ENCODE measurements around the gene PHC1.
"Not testable (repeated sequence)": the region's sequence is repeated elsewhere in the genome, so short reads cannot be mapped to it uniquely, and the experiment has no call there.

DNA sequence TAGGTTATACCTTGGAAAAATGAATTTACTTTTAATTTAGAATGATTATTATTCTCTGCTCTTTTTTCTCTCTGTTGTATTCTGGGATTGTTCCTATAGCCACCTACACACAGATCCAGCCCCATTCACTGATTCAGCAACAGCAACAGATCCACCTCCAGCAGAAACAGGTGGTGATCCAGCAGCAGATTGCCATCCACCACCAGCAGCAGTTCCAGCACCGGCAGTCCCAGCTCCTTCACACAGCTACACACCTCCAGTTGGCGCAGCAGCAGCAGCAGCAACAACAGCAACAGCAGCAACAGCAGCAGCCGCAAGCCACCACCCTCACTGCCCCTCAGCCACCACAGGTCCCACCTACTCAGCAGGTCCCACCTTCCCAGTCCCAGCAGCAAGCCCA is 18.2 kb downstream of the PHC1 start:
- TF ChIP-seq, protein P1, sequence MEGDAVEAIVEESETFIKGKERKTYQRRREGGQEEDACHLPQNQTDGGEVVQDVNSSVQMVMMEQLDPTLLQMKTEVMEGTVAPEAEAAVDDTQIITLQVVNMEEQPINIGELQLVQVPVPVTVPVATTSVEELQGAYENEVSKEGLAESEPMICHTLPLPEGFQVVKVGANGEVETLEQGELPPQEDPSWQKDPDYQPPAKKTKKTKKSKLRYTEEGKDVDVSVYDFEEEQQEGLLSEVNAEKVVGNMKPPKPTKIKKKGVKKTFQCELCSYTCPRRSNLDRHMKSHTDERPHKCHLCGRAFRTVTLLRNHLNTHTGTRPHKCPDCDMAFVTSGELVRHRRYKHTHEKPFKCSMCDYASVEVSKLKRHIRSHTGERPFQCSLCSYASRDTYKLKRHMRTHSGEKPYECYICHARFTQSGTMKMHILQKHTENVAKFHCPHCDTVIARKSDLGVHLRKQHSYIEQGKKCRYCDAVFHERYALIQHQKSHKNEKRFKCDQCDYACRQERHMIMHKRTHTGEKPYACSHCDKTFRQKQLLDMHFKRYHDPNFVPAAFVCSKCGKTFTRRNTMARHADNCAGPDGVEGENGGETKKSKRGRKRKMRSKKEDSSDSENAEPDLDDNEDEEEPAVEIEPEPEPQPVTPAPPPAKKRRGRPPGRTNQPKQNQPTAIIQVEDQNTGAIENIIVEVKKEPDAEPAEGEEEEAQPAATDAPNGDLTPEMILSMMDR (IDR thresholded peaks at IDR 0.05) = not testable (repeated sequence)
- not testable (repeated sequence) for TF ChIP-seq POLR2A (IDR thresholded peaks at IDR 0.05)
